Spleen (tissue), 7 donors: ENCODE results near the gene ADAMTSL1.

Experiments used
- POLR2A ChIP-seq, 3 donors: fragments of 450-650 bp; IDR thresholded peaks; one replicate each; pipeline ENCODE4 v1.5.1; 2017; ENCODE audit warnings: antibody characterized with exemption in 3 of 3, mild to moderate bottlenecking in 1 of 3
- POLR2AphosphoS5 ChIP-seq, 3 donors: sonication (generic); formaldehyde crosslinking; IDR thresholded peaks; one replicate each; pipeline ENCODE4 v1.5.1; 2017; ENCODE audit warnings: antibody characterized with exemption in 3 of 3
- TF ChIP-seq, protein P1 (sequence below), 11 experiments: fragments of 200-600 bp in 7 of 11; fragments of 450-650 bp in 4 of 11; sonication (generic) in 4 of 11; IDR thresholded peaks in 8 of 11; conservative IDR thresholded peaks in 3 of 11; 1 replicate in 7 of 11; 2 replicates in 4 of 11; pipeline versions ENCODE4 v1.4.0 to v1.8.0; 2016 to 2021; ENCODE audit warnings: antibody characterized with exemption in 11 of 11, inconsistent platforms in 4 of 11, mild to moderate bottlenecking in 1 of 11
- donor health status: DM: no; HTN: no; CAD: no; lungs with moderate emphysema.
- donor health status: DM: no; HTN: no; CAD: no.
- donor health status: DM: no; HTN: no; CAD: no.

DNA sequence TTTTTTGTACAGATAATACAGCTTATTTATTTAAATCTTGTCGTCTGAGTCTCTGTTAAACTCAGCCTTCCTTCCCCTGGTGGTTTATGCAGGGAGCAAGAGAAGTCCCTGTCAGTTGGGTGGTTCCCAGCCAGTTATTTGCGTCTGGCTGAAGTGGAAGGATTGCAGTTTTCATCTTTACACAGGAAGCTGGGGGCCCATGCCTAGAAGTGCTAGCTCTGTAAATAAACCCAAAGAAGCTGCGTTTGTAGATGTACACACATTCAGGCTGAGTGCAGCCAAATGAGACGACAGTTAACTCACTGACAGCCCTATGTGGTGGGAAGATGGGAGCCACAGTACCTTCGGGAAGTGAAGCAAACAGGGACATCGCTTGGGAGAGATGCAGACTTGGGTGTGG is 437.0 kb downstream of the ADAMTSL1 start:
- TF ChIP-seq, protein P1, sequence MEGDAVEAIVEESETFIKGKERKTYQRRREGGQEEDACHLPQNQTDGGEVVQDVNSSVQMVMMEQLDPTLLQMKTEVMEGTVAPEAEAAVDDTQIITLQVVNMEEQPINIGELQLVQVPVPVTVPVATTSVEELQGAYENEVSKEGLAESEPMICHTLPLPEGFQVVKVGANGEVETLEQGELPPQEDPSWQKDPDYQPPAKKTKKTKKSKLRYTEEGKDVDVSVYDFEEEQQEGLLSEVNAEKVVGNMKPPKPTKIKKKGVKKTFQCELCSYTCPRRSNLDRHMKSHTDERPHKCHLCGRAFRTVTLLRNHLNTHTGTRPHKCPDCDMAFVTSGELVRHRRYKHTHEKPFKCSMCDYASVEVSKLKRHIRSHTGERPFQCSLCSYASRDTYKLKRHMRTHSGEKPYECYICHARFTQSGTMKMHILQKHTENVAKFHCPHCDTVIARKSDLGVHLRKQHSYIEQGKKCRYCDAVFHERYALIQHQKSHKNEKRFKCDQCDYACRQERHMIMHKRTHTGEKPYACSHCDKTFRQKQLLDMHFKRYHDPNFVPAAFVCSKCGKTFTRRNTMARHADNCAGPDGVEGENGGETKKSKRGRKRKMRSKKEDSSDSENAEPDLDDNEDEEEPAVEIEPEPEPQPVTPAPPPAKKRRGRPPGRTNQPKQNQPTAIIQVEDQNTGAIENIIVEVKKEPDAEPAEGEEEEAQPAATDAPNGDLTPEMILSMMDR (IDR thresholded peaks at IDR 0.05 in 8 of 11, conservative IDR thresholded peaks at IDR 0.05 in 3 of 11) = no peak
- TF ChIP-seq POLR2AphosphoS5 (IDR thresholded peaks at IDR 0.05) = no peak
- no peak for TF ChIP-seq POLR2A (IDR thresholded peaks at IDR 0.05)
